Right lobe of liver (tissue), 6 donors: ENCODE results near the gene ZMIZ1. TPM values are rescaled to one million over a fixed set of nuclear protein-coding genes. Genes with fewer than 3 reads are reported as not detected.
"Not testable (repeated sequence)": the region's sequence is repeated elsewhere in the genome, so short reads cannot be mapped to it uniquely, and the experiment has no call there.

ENCODE experiments used
- ATAC-seq, 4 donors: fragments of 200-7000 bp; cut with Tn5 transposase; one replicate each; pipeline ENCODE4 v1.9.1; 2020; ENCODE audit warnings: mild to moderate bottlenecking in 4 of 4, moderate library complexity in 4 of 4
- DNase-seq, 3 donors: peaks; one replicate each; pipeline ENCODE4 v3.0.0-alpha.2; 2020
- H3K27ac ChIP-seq, 3 donors: fragments of 200-600 bp; one replicate each; pipeline ENCODE4 v1.8.0; 2022
- H3K27me3 ChIP-seq, 2 donors: fragments of 200-600 bp; one replicate each; pipeline ENCODE4 v1.8.0; 2022
- H3K36me3 ChIP-seq, 4 donors: fragments of 200-600 bp; sonication (generic) in 1 of 4; one replicate each; pipeline versions ENCODE4 v1.5.1 to v1.8.0; 2017 to 2022; ENCODE audit warnings: control low read depth in 1 of 4
- H3K4me1 ChIP-seq, 4 donors: fragments of 200-600 bp; sonication (generic) in 1 of 4; one replicate each; pipeline versions ENCODE4 v1.5.1 to v1.8.0; 2017 to 2022; ENCODE audit warnings: control low read depth in 1 of 4
- H3K4me3 ChIP-seq, 3 donors: fragments of 200-600 bp; one replicate each; pipeline ENCODE4 v1.8.0; 2022
- H3K9me3 ChIP-seq, 4 donors: fragments of 200-600 bp; sonication (generic) in 1 of 4; one replicate each; pipeline versions ENCODE4 v1.5.1 to v1.8.0; 2017 to 2022; ENCODE audit warnings: control low read depth in 1 of 4
- POLR2A ChIP-seq: fragments of 450-650 bp; IDR thresholded peaks from one replicate; pipeline ENCODE4 v1.6.1; 2017; ENCODE audit warnings: antibody characterized with exemption, mild to moderate bottlenecking
- WGBS: methylation state at CpG from one replicate; pipeline ENCODE4 v1.1.6; 2018; ENCODE audit warnings: low coverage, low lambda C conversion rate; ENCODE audit not compliant: insufficient coverage; ENCODE audit errors: missing lambda C conversion rate; 5-methylcytosine and 5-hydroxymethylcytosine counted together
- intact Hi-C, 2 donors: fragments of 100-400 bp; cut with DNase I; formaldehyde crosslinking; loops; one replicate each; pipeline versions ENCODE4 v1.11.2 to v1.14.1; 2022
- total RNA-seq, 6 experiments: library from RNA; depleted of rRNA in 2 of 6; stranded (reverse); fragments of >200 nt in 2 of 6; fragmentation: NEBNext Ultra II Directional in 3 of 6; extraction: Animal tissue kit (Norgen Biotek cat#: 25700) in 3 of 6; gene quantifications; one replicate each; pipeline versions ENCODE4 v1.1.0 to v1.2.4, GENCODE V29; 2016 to 2023
- TF ChIP-seq, protein P1 (sequence below), 4 donors: fragments of 200-600 bp in 3 of 4; fragments of 450-650 bp in 1 of 4; IDR thresholded peaks; one replicate each; pipeline versions ENCODE4 v1.5.1 to v1.8.0; 2016 to 2022; ENCODE audit warnings: antibody characterized with exemption in 4 of 4, mild to moderate bottlenecking in 2 of 4
- donor health status: DM: no; HTN: yes; CAD: no.
- donor health status: DM: no; HTN: no; CAD: no.
- donor health status: DM: no; HTN: no; CAD: no.
- donor health status: DM: no; HTN: yes; CAD: no.
- donor health status: DM: no; HTN: yes; CAD: no.

ZMIZ1 gene
- total RNA-seq, 6 experiments from 2014 or later, result 9.9 to 22.8 (median 12.3) TPM

DNA sequence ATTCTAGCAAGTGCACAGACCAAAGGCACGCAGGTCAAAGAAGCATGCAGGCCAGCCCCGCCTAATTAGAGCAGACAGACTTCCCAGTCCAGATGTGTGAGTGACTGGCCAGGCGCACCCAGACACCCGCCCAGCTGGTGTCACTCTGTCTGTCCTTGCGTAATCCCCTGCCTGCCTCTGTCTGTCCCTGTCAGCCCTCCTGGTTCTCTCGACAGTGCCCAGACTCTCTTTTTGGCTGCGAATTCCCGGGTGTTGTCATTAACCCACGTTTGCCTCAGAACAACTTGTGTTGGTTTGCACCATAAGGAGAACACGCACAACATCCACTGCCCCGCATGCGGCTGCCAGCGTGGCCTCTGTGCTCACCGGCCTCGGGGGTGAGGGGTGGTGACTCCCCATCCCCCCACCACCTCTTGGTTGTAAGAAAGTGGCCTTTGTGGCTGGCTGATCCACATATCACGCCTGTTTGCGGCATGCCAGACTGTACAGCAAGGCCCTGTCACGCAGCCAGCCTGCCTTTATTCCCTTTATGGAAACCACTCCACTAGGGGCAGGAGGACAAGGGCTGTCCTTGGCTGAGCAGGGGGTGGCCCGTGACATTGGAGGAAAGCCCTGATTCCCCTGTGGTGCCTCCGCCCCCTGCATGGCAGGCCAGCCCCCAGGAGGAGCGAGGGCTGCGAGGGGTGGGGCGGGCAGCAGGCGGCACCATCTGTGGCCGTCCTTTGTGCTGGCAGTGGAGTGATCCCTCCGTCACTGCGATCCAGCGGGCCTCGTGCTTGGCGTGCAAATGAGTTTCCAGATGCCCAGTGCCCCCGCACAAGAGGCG is 205.7 kb downstream of the ZMIZ1 start:
- intact Hi-C loops, result no loop called here
- Histone ChIP-seq H3K4me3 (no peak overlapping the region), H3K9me3 (no peaks in the 10 kb centered on the region), H3K27ac (no peak overlapping the region), H3K4me1 (peaks cover 0 to 4% (median 0%) of the 10 kb centered on the region in 4 donors), H3K36me3 (peaks cover 0 to 8% (median 4%) of the 10 kb centered on the region in 4 donors), H3K27me3 (no peaks in the 10 kb centered on the region)
- 62% methylated on average over 17 of the region's 32 CpGs for WGBS
- peak in 2 of 3 donors; percentile 66 to 81 for DNase-seq
- TF ChIP-seq, protein P1, sequence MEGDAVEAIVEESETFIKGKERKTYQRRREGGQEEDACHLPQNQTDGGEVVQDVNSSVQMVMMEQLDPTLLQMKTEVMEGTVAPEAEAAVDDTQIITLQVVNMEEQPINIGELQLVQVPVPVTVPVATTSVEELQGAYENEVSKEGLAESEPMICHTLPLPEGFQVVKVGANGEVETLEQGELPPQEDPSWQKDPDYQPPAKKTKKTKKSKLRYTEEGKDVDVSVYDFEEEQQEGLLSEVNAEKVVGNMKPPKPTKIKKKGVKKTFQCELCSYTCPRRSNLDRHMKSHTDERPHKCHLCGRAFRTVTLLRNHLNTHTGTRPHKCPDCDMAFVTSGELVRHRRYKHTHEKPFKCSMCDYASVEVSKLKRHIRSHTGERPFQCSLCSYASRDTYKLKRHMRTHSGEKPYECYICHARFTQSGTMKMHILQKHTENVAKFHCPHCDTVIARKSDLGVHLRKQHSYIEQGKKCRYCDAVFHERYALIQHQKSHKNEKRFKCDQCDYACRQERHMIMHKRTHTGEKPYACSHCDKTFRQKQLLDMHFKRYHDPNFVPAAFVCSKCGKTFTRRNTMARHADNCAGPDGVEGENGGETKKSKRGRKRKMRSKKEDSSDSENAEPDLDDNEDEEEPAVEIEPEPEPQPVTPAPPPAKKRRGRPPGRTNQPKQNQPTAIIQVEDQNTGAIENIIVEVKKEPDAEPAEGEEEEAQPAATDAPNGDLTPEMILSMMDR (IDR thresholded peaks at IDR 0.05), result no peak
- TF ChIP-seq POLR2A, result no peak
- peak; percentile 58 to 88 (median 76) for ATAC-seq

DNA sequence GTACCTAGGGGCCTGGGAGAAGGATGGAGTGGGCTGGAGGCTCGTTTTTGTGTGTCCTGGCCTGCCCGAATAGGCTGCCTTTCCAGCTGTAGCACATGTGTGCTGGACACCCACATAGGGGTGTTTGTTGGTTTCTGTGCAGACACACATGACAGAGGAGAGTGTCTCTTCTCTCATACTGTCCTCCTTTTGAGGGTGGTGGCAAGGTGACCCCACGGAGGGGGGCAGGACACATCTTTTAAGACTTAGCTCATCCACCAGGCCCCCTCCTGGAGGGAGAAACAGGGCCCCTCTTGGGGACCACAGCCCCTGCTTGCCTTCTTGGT is 206.3 kb downstream of the ZMIZ1 start:
- Histone ChIP-seq H3K9me3 (no peaks in the 10 kb centered on the region), H3K27me3 (no peaks in the 10 kb centered on the region), H3K27ac (no peak overlapping the region), H3K4me3 (no peak overlapping the region), H3K4me1 (peaks cover 0 to 4% (median 0%) of the 10 kb centered on the region in 4 donors), H3K36me3 (peaks cover 0 to 8% (median 4%) of the 10 kb centered on the region in 4 donors)
- WGBS, result no CpG with 5 or more reads among the region's 3 CpGs
- no peak for TF ChIP-seq POLR2A
- TF ChIP-seq, protein P1 (IDR thresholded peaks at IDR 0.05), result no peak
- no peak for DNase-seq
- intact Hi-C loops, result no loop called here
- no peak for ATAC-seq

DNA sequence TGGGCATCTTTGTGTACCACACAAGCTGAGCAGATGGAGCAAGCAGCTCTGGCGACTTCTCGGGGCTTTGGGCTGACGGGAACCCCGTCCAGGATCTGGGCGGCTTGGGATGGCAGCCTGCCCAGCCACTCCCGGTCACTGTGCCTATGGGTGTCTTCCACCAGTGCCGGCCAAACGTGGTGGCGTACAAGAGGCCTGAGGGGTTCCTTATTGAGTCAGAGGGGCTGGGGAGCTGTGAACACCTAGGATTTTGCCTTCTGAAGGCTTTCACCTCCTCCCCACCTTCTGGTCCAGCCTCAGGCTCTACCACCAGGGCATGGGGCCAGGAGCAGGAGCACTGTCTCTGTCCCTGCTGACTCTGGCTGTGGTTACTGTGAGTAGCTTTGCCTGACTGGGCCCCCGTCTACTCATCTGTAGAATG is 206.7 kb downstream of the ZMIZ1 start:
- Histone ChIP-seq H3K4me3 (no peak overlapping the region), H3K4me1 (peaks cover 0 to 4% (median 0%) of the 10 kb centered on the region in 4 donors), H3K9me3 (no peaks in the 10 kb centered on the region), H3K27ac (no peak overlapping the region), H3K27me3 (no peaks in the 10 kb centered on the region), H3K36me3 (peaks cover 0 to 8% (median 4%) of the 10 kb centered on the region in 4 donors)
- WGBS, result 86% methylated on average over 1 of the region's 10 CpGs
- no peak for DNase-seq
- intact Hi-C loops, result no loop called here
- no peak for ATAC-seq
- TF ChIP-seq, protein P1 (IDR thresholded peaks at IDR 0.05), result no peak
- no peak for TF ChIP-seq POLR2A

DNA sequence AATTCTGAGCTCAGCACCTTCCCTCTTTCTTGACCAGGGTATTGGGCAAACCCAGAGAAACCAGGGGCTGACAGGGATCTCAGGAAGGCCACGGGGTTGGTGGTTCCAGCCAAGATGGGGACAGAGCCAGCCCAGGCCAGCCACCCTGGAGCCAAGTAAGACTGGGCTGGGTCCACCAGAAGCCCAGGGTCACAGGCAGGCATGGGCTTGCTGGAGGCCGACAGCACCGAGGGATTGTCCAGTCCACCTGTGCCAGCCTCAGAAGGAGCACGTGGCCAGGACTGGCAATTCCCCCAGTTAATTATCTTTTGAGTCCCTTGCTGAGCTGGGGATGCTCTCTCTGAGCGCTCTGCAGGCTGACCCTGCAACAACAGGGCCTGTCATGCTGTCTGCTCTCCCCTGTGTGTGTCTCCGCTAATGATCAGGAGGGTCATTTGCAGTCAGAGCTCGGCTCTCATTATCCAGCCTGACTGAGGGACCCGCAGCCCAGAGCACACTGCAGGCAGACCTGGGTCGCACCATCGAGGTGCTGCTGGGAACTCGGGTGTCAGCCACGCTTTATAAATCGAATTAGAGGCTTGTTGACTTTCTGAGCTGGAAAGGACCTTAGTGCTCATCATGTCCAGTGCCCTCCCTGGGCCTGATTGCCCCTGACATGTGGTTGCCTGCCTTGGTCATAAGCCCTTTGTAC is 209.0 kb downstream of the ZMIZ1 start:
- H3K27ac ChIP-seq, result no peak overlapping the region
- ATAC-seq, result peak in 1 of 4 donors; percentile 8
- H3K4me3 ChIP-seq, result no peak overlapping the region
- H3K27me3 ChIP-seq, result no peaks in the 10 kb centered on the region
- no peak for TF ChIP-seq POLR2A
- H3K9me3 ChIP-seq, result no peaks in the 10 kb centered on the region
- DNase-seq, result no peak
- intact Hi-C loops, result no loop called here
- 65% methylated on average over 2 of the region's 13 CpGs for WGBS
- peaks cover 0 to 4% (median 0%) of the 10 kb centered on the region in 4 donors for H3K4me1 ChIP-seq
- H3K36me3 ChIP-seq, result peaks cover 0 to 8% (median 6%) of the 10 kb centered on the region in 4 donors

DNA sequence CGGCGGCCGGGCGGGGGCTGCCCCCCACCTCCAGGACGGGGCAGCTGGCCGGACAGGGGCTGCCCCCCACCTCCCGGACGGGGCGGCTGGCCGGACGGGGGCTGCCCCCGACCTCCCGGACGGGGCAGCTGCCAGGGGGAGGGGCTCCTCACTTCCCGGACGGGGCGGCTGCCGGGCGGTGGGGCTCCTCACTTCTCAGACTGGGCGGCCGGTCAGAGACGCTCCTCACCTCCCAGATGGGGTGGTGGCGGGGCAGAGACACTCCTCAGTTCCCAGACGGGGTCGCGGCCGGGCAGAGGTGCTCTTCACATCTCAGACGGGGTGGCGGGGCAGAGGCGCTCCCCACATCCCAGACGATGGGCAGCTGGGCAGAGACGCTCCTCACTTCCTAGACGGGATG is 210.3 kb downstream of the ZMIZ1 start:
- WGBS, result no CpG with 5 or more reads among the region's 33 CpGs
- DNase-seq, H3K4me3 ChIP-seq, H3K27ac ChIP-seq, H3K36me3 ChIP-seq, H3K27me3 ChIP-seq, intact Hi-C loops, ATAC-seq, H3K9me3 ChIP-seq, H3K4me1 ChIP-seq: not testable (repeated sequence)
